ENCODE measurements around the gene DOCK9. TPM values are rescaled to one million over a fixed set of nuclear protein-coding genes. Genes with fewer than 3 reads are reported as not detected.

DOCK9 gene
- total RNA-seq, 2 donors from 2014 or later: 58.6 to 102 TPM

DNA sequence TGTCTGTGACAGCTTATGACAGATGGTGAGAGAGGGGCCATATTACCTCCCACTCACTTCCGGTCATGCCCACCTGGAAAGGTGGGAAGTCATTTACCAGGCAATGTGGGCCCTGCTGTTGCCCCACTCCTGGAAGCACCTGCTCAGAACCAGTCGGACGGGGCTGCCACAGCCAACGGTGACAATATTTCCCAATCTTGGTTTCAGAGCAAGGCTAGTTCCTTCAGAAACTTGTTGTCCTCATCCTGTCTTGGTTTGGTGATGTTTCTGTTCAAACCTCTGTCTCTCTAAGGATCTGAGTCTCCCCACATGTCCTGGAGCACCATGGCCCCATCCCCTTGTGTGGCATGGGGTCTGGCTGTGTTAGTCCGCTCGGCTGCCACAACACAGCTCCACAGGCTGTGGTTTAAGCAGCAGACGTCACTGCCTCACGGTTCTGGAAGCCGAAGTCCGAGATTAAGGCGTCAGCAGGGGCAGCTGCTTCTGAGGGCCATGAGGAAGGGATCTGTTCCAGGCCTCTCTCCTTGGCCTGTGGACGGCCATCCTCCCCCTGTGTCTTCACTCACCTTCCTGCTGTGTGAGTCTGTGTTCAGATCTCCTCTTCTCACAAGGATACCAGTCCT lies 193.9 kb downstream of the DOCK9 start:
- TF ChIP-seq, protein P1, sequence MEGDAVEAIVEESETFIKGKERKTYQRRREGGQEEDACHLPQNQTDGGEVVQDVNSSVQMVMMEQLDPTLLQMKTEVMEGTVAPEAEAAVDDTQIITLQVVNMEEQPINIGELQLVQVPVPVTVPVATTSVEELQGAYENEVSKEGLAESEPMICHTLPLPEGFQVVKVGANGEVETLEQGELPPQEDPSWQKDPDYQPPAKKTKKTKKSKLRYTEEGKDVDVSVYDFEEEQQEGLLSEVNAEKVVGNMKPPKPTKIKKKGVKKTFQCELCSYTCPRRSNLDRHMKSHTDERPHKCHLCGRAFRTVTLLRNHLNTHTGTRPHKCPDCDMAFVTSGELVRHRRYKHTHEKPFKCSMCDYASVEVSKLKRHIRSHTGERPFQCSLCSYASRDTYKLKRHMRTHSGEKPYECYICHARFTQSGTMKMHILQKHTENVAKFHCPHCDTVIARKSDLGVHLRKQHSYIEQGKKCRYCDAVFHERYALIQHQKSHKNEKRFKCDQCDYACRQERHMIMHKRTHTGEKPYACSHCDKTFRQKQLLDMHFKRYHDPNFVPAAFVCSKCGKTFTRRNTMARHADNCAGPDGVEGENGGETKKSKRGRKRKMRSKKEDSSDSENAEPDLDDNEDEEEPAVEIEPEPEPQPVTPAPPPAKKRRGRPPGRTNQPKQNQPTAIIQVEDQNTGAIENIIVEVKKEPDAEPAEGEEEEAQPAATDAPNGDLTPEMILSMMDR (IDR thresholded peaks at IDR 0.05): no peak
- Histone ChIP-seq H3K4me1 (ENCODE audit: control insufficient read depth in 1 of 2, low read depth in 2 of 2) (no peaks in the 10 kb centered on the region), H3K9me3 (no peaks in the 10 kb centered on the region), H3K36me3 (no peaks in the 10 kb centered on the region), H3K4me3 (no peak overlapping the region), H3K27ac (no peak overlapping the region), H3K27me3 (replicated peaks; ENCODE audit: insufficient read depth) (no peaks in the 10 kb centered on the region)
- DNase-seq (ENCODE audit: low spot score) (no peak), ATAC-seq (ENCODE audit: insufficient number of reproducible peaks, low FRiP score, low read depth) (no peak)

DNA sequence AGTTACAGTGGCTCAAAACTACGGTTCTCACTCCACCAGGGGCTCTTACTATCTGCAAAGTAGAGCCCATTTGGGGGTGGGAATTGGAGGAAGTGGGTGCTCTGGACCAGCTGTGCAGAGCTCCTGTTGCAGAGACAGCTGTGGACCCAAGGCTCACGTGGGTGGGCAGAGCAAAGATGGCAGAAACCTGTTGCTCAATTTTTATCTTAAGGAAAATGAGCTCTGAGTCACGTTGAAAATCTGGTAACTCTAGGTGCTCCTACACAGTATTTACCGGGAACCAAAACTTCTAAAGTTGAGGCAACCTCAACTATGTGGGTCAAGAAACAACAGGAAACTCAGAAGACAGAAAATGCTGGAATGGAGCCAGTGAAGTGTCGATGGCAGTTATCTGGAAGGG lies 195.2 kb downstream of the DOCK9 start:
- no peak for ATAC-seq (ENCODE audit: insufficient number of reproducible peaks, low FRiP score, low read depth)
- TF ChIP-seq, protein P1 (IDR thresholded peaks at IDR 0.05): no peak

DNA sequence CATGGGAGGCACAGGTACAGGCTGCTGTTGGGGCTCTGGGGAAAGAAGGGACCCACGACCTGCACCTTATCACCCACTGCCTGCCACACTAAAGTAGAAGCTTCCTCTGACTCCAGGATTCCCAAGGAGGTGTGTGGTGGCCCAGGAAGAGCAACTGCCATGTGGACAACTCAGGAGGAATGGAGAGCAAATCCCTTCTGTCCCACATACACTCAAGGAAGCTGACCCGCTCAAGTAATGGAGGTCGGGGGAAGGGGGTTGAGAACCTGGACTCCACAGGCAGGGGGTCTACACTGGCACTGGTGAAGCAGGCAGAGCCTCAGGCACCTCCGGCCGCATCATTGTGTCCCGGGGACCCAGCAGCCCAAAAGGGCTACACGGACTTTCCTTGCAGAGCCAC lies 196.0 kb downstream of the DOCK9 start:
- no peaks in the 10 kb centered on the region for H3K27me3 ChIP-seq (replicated peaks; ENCODE audit: insufficient read depth)
- H3K9me3 ChIP-seq: no peaks in the 10 kb centered on the region
- no peaks in the 10 kb centered on the region for H3K36me3 ChIP-seq
- H3K4me1 ChIP-seq (ENCODE audit: control insufficient read depth in 1 of 2, low read depth in 2 of 2): no peaks in the 10 kb centered on the region
- no peak overlapping the region for H3K4me3 ChIP-seq
- TF ChIP-seq, protein P1 (IDR thresholded peaks at IDR 0.05): no peak
- H3K27ac ChIP-seq: no peak overlapping the region
- DNase-seq (ENCODE audit: low spot score): no peak
- ATAC-seq (ENCODE audit: insufficient number of reproducible peaks, low FRiP score, low read depth): no peak

More for the DNA sequence above, 195.2 kb downstream of the DOCK9 start:
- DNase-seq (ENCODE audit: low spot score): no peak
- H3K36me3 ChIP-seq: no peaks in the 10 kb centered on the region
- H3K4me1 ChIP-seq (ENCODE audit: control insufficient read depth in 1 of 2, low read depth in 2 of 2): no peaks in the 10 kb centered on the region
- H3K4me3 ChIP-seq: no peak overlapping the region
- no peaks in the 10 kb centered on the region for H3K9me3 ChIP-seq
- H3K27me3 ChIP-seq (replicated peaks; ENCODE audit: insufficient read depth): no peaks in the 10 kb centered on the region
- no peak overlapping the region for H3K27ac ChIP-seq

DNA sequence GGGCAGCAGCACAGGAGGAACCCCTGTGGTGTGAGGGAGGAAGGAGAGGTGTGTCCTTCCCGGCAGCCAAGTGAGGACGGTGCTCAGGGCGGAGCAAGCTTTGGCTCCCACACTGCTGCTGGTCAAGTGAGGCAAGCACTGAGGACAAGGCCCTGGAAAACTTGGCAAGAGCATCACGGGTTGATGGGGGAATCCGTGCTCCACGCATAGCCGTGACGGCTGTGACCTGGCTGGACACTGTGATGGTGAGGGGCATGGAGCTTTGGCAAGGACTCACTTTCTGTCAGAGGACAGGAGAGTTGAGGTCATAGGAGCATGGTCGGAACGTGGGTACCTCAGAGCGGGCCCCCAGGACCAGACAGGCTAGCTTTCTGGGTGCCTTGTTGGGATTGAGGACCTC lies 196.4 kb downstream of the DOCK9 start:
- Histone ChIP-seq H3K36me3 (no peaks in the 10 kb centered on the region), H3K27me3 (replicated peaks; ENCODE audit: insufficient read depth) (no peaks in the 10 kb centered on the region), H3K27ac (no peak overlapping the region), H3K9me3 (no peaks in the 10 kb centered on the region), H3K4me3 (no peak overlapping the region), H3K4me1 (ENCODE audit: control insufficient read depth in 1 of 2, low read depth in 2 of 2) (no peaks in the 10 kb centered on the region)
- DNase-seq (ENCODE audit: low spot score) (no peak), ATAC-seq (ENCODE audit: insufficient number of reproducible peaks, low FRiP score, low read depth) (no peak)
- TF ChIP-seq, protein P1 (IDR thresholded peaks at IDR 0.05): no peak

DNA sequence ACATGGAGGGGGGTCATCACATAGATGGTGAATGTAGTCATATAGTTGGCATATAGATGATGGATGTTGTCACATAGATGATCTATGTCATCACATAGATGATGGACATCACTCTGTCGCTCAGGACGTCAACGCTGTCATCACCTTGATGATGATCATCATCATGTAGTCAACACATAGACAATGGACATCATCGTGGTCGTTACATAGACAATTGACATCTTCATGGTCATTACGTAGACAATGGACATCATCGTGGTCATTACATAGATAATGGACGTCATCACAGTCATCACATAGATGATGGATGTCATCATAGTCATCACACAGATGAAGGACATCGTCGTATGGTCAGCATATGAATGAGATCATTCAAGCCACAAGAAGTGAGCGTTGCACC lies 196.8 kb downstream of the DOCK9 start:
- Histone ChIP-seq H3K27ac (no peak overlapping the region), H3K36me3 (no peaks in the 10 kb centered on the region), H3K4me3 (no peak overlapping the region), H3K27me3 (replicated peaks; ENCODE audit: insufficient read depth) (no peaks in the 10 kb centered on the region), H3K4me1 (ENCODE audit: control insufficient read depth in 1 of 2, low read depth in 2 of 2) (no peaks in the 10 kb centered on the region), H3K9me3 (no peaks in the 10 kb centered on the region)
- TF ChIP-seq, protein P1 (IDR thresholded peaks at IDR 0.05): no peak
- ATAC-seq (ENCODE audit: insufficient number of reproducible peaks, low FRiP score, low read depth) (no peak), DNase-seq (ENCODE audit: low spot score) (no peak)
